Measurements from ENCODE around the gene SPSB4.

DNA sequence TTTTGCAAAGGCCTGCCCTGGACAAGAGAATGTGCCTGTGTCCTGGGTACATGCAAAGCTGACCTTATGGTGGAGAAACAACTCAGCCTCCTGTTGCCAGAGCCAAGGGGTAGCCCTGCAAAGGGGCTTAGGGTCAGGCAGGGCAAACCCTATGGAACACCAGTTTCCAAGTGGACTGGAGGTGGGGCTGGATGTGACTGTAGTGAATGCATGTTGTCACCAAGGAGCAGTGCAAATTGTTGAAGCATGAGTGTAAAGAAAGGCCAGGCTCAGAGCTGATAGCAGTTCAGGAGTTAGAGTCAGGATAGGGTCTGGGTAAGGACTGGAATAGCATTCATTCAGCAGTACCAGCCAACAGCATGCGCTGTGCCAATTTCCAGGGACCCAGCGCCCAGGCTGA is 97.6 kb downstream of the SPSB4 start:
- TF ChIP-seq POLR2AphosphoS5 (IDR thresholded peaks at IDR 0.05; ENCODE audit: low read depth, low read length) (no peak), TAF1 (IDR thresholded peaks at IDR 0.05; ENCODE audit: borderline replicate concordance, low read depth, low read length) (no peak)
